COLO668 (cell line): ENCODE measurements around the gene BLNK.
"Not testable (repeated sequence)": the region's sequence is repeated elsewhere in the genome, so short reads cannot be mapped to it uniquely, and the experiment has no call there.

Source experiments
- DNase-seq: peaks from one replicate; lab custom pipeline; 2025; ENCODE audit not compliant: unreplicated experiment; lab: John Stamatoyannopoulos, UW

Gene BLNK

DNA sequence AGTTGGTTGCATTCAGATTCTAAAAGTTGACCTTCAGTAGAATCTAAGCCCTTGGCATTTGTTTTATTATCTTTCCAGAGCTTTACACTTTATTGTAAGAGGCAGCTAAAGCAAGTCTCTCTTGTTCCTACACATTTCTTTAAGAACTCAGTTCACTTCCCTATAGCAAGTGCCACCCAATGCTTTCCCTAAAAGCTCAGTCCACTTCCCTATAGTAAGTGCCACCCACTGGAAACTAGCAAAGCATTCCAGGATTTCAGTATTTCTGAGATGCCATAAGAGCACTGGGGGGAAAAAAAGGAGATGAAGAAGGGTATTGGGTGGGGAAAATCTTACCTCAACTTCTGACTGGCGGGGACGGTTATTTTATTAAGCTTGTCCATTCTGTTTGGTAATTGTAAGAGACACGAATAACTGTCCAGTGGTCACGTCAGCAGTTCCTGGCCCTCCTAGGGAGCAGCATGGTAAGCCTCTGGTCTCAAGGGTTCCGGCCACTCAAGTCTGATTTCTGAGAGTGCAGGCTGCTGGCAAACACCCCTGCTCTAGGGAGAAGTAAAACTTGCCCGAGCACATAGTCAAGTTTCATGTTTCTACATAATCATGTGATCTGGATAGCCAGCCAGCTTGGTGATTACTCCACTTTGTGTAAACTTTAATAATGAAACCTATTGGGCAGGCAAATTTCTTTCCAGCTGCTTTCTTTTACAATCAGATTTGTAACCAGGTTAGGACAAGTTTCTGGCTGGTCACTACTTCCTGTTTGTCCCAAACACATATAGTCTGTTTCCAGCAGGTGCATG is at the start of gene BLNK:
TSS of gene BLNK (minus strand) at position 554 of the 800 bp plus-strand sequence. CDS start at position 383, 171 bp downstream.
- no peak for DNase-seq

DNA sequence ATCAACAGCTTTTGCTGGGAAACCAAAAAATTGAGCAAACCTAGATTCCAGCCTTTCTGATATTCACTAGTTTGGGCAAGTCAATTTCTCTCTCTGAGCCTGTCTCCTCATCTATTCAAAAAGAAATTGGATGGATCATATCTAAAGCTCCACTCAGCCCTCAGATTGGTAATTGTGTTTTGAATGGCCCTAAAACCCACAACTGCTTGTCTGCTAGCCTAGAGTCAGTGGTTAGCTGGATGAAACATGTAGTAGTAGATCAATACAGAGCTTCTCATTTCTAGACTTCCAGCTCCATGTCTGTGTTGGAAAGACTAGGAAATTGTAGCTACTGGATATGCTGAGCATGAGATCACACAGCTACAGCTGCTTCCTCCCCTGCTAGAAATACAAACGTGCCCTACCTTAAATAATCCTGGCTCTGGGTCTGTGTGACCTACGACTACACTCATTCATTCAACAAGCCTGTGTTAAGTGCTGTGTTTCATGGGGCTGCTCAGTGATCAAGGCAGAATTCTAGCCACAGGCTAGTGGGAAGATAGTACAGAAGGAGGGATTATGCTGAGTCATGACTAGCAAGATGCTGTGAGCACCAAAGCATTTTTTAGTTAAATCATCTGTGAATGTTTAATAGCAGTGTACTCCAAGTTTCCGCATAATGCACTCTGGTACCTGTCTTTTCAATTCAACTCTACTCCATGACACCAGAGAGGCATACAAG is 48.5 kb upstream of the BLNK start:
- no peak for DNase-seq

DNA sequence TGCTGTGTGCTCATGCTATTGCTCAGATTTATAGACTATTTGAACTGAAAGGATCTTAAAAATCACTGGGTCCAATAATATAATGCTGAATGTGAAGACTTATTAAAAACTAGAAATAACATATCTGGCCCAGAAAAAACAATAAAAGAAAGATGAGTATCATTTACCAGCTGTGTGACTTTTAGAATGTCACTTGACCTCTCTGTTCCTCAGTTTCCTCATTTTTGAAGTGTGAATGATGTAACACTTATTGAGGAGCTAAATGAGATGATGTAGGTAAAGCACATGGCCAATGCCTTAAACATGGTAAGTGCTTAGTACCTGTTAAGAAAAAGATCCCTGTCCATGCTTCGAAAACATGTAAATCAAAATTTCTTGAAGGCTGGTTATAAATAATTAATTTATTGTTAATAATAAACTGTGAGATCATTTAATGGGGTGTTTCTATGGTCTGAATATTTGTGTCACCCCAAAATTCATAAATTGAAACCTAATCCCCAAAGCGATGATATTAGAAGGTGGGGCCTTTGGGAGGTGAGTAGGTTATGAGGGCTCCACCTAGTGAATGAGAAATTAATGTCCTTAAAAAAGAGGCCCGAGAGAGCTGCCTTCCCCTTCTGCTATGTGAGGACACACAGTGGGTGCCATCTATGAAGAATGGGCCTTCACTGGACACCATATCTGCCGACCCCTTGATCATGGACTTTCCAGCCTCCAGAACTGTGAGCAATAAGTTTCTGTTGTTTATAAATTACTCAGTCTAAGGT is 45.9 kb upstream of the BLNK start:
- no peak for DNase-seq

DNA sequence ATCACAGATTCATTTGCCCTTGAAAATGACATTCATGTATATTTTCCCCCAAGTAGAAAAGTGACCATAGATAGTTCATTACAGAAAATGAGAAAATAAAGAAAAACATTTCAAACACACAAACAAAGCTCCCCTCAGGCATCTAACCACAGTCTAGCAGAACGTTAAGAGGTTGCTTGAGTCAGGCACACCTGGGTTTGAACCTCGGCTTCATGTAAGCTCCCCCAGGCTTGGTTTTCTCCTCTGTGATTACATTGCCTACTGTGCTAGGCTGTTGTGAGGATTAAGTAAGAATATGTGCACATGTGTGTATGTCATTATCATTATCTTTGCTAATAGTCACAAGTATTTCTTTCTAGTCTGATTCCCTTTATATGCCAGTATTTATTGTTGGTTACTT is 42.0 kb upstream of the BLNK start:
- no peak for DNase-seq

DNA sequence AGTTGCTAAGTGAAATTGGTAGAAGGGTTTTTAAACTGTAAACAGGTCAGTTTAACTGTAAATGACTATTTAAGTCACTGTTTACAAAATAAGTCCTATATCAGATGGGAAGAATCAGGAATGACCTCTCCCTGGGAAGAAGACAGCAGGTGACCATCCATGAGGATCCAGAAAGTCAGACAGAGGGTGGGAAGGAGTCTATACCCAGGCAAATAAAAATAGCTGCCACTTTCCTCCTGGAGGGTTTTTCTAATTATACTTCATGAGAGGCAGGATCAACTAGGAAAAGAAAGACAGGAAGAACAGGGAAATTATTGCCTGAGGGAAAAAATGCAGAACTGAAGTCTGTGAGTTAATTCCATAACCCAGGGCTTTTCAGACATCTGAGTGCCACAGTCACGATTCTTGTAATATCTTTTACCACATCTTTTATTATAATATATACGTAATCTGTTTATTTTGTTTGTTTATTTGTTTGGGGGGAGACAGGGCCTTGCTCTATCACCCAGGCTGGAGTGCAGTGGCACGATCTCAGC is 39.9 kb upstream of the BLNK start:
- no peak for DNase-seq

DNA sequence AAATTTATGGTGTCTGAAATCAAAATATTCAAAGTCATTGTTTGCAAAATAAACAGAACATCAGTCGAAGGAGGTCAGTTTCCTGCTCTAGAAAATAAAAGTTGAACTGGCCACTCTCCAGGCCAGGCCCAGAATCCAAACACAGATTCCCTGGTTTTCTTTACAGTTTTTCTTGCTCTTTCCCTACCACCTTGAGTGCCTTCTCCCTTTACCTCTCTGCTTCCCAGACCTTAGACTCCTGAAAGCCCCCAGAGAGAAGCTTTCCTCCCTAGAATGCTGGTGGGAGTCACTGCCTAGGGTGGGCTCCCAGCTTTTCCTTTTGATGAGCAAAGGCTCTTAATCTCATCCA is 38.9 kb upstream of the BLNK start:
- DNase-seq: no peak

DNA sequence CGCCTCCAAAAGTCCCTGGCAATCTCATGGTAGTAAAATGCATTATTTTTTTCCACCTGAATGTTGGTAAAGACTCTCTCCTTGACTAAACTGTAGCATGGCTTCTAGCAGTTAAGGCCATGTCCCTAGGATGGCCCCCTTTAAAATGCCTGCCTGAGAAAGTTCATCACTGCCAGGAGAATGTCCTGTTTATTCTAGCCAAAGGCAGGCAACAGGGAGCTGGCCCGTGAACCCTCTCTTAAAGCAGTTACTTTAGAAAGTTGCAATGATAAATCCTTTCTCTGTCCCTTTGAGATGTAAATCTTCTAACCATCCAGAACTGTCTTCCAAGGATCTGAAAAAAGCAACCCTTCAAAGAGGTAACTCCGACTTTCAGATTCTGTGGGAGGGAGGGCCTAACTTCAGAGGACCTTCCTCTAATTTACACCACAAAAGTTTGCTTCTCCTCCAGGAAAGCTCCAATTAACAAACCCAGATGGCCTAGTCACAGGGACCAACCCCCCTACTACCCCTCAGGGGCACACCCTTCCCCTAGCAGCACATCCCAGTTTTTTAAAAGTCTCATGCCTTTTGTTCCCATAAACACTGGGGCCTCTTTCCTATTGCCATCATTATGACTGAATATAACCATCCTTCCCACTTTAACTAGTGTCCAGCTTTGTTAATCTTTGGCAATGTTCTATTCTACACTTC is 38.4 kb upstream of the BLNK start:
- DNase-seq: no peak

DNA sequence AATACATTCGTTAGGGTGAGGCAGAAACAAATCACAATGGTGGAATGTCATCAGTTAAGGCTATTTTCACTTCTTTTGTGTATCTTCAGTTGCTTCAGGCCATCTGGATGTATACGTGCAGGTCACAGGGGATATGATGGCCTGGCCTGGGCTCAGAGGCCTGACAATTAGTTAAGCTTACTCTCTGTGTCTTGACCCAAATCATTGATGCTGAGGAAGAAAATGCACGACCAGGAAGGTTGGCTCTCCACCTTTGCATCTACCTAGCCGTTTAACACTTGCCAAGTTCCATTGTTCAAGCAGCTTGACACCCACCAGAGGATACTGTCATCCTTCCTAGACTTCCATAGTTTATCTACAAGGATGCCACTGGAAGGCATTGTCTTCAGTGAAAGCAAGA is 37.5 kb upstream of the BLNK start:
- not testable (repeated sequence) for DNase-seq

DNA sequence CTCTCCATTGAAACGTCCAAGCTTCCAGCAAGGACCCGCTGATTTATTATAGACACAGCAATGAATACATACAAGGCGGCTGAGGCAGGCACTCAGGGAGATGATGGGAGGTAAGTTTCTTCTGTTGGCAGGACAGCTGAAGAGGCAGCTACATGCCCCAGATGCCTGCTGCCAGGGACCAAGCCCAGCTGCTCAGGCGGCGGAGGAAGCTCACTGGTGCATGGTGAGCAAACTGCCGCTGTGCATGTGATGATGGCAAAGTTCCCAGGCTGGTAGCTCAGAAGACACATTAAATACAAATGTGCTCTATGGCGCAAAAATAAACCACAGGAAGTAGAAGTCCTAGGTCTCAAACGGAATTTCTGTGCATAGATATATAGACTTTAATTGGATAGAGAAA is 35.1 kb upstream of the BLNK start:
- peak; percentile 22 for DNase-seq

DNA sequence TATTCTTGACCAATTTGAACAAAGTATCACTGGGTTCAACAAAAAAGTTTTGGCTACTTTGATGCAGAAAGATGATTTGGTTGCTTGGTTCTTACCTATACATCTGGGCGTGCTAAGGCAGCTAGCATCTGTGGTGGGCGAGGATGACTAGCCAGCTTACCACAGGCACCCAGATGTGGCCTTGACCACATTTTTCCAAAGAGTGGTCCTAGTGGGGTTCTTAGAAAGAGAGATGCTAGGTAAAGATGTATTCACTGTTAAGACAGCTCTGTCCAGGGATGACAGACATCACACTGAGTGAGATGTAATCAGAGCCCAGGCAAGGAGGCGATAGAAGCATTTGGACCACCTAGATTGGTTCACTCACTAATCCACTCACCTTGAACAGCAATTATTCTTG is 33.6 kb upstream of the BLNK start:
- DNase-seq: no peak

DNA sequence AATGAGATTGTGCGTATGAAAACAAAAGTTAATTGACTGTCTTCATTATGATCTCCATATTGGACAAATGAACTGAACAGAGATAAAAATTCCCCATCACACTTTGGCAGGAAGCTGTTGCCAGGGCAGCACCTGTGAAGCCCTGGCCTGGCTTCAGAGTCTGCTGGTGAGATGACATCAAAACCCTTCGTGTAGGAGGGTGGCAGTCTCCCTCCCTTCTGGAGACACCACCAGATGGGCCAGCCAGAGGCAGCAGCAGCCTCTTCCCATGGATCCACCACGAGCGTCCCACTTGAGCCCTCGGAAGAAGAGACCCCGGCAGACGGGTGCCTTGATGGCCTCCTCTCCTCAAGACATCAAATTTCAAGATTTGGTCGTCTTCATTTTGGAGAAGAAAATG is 32.9 kb upstream of the BLNK start, which contains the start of gene DNTT:
TSS of gene DNTT (plus strand) at position 205 of the 400 bp plus-strand sequence. CDS start at position 269, 64 bp downstream.
- DNase-seq: no peak

DNA sequence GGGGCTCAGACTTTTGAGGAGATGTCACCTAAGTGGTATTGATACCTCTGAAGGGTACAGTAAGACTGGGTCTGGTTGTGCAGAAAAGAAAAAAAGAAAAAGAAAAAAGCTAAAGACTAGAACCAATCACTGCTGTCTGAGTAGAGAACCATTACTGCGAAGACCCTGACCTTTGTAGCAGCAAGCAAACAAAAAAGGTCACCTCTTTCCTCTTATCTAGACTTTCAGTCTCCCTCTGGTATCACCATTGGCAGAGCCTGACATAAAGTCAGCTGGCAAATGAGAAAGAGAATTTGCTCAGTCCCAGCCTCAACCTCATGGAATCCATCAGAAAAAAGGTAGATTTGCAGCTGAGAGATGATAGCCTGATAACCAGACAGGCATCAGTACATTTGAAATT is 30.2 kb upstream of the BLNK start:
- DNase-seq: no peak

DNA sequence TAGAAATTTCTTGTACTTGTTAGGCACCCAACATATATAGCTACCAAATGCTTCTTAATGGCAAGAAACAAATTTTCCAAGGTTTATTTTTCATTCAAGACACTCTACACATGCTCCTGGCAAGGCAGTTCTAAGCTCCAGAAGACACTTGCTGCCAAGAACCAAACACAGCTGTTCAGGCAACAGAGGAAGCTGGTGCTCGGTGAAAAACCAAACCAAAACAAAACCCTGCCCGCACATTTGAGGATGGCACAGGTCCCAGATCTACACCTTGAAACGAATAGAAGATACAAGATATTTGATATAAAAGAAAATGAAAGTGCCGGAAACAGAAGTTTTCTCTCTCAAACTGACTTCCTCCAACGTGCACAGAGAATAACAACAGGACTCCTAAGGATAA is 28.0 kb upstream of the BLNK start:
- DNase-seq: no peak

DNA sequence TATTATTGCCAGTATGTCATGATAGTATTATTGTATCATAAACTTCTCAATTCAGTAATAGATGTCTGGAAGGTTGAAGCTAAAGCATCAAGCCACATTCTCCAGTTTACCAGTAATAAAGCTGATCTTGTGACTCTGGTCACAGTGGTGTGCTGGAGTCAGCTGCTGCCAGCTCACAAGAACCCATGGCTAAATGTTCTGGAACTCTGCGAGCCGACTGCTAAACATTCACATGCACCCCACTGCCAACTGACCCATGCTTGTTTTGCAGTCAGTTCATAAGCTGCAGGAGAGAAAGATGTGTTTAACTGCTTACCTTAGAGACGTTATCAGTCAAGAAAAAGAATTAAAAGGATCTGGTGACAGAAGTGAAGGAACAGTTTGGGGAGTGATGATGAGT is 27.0 kb upstream of the BLNK start:
- DNase-seq: no peak

DNA sequence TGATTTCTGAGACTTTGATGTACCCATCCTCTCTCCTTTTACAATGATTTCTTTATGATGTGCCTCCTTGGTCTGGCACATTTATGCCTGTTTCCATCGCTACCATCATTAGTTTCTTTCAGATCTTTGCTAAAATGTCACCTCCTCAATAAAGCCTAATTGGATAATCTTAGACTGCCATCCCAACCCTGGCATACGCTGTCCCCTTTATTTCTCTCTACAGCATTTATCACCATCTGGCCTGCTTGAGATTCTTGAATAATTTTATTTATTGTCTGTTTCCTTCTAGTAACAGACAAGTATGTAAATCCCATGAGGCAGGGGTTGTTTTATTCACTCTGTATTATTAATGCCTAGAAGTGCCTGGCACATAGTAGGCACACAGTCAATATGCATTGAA is 26.1 kb upstream of the BLNK start:
- DNase-seq: no peak

DNA sequence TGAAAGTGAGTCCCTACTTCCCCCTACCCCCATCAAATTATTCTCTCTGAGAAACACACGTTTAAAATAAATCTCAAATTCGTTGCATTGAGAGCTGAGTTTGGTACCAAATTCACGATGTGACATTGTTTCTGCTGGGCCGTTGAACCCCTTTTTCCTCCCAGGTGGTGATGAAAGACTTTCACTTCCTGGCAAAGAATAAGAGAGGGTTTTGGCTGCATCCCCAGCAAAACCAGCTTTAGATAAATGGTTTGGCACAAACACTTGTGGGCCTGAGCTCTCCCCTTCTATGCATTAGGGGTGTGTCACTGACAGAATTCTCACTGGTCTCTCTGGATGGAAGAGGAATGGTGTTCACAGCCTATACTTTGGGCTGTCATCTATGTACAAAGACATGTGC is 24.1 kb upstream of the BLNK start:
- no peak for DNase-seq

DNA sequence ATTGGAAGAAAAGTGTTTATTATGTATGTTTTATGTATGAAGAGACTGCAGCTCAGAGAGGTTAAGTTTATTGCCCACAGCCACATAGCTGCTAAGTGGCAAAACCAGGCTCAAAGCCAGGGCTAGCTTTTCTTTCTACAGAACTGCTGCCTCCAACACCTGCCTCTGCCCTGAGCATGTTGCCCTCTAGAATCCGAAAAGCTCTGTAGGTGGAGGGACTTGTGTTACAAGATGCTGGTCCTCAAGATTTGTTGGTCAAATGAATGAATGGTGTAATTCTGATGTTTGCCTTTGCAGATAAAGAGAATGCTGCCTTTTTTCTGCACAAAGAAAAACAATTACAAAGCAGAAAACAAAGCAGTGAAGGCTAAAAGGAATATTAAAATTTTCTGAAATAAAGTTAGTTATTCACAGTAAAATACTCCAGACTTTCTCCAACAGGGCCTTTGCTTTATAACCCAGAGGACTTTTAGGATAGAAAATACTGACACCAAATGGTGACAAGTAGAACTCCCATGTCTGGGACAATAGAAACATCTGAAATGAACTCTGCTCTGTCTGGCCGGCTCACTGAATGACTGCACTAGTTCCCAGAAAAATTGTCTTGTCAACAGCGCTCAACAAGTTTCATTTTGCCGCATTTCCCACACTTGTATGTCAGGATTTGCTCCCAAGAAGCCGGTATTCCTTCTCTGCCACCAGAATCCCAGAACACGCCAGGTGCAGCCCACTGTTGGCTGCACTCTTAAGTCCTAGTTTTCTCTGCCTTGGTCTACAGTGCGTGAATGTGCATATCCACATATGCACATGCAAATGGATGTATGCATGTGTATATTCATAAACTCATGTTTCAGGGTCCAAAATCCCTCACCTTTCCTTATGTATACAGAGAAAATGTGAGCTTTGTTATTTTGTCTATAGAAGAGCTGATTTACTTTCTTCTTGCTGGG is 21.9 kb upstream of the BLNK start:
- peak; percentile 3 for DNase-seq

DNA sequence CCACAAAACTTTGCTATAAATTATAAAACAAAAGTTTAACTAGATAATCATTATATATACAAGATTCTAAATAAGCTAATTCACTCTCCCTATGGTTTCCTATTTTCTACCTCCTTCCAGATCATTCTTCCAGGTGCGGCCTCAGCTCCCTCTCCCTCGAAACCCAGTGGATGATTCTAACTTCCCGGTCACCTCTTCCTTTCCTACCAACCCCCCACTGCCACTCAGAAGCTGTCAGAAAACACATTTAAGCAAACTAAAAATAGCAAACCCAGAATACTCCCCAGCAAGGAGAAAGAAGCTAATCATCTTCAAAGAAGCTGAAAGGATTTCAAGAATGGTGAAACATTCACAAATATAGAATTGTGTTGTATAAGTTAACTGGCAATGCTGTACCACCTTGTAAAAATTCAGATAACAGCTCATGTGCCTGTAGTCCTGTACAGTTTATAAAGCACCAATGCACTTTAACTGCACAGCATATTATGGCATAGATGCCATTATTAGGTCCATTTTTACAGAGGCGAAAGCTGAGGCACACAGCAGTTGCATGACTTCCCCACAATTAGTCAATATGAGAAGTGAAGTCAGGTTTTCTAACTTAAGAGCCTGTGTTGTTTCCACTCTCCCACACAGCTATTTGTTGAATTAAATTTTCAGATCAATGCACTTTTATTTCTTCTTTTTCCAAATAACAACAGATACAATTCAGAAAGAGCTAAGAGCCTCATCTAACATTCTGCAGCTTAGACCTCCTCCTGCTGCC is 19.2 kb upstream of the BLNK start:
- DNase-seq: no peak
